NCI-H524 treated with DMSO at 0.1 percent for 48 hours (cell line): ENCODE results near the gene RPL28.
"Not testable (repeated sequence)": the region's sequence is repeated elsewhere in the genome, so short reads cannot be mapped to it uniquely, and the experiment has no call there.

Experiments used
- DNase-seq: peaks from one replicate; lab custom pipeline; 2025; lab: John Stamatoyannopoulos, UW

Gene RPL28

GRCh38 chr19:55392820-55393761, 7.4 kb downstream of the RPL28 start:
- no peak for DNase-seq

DNA sequence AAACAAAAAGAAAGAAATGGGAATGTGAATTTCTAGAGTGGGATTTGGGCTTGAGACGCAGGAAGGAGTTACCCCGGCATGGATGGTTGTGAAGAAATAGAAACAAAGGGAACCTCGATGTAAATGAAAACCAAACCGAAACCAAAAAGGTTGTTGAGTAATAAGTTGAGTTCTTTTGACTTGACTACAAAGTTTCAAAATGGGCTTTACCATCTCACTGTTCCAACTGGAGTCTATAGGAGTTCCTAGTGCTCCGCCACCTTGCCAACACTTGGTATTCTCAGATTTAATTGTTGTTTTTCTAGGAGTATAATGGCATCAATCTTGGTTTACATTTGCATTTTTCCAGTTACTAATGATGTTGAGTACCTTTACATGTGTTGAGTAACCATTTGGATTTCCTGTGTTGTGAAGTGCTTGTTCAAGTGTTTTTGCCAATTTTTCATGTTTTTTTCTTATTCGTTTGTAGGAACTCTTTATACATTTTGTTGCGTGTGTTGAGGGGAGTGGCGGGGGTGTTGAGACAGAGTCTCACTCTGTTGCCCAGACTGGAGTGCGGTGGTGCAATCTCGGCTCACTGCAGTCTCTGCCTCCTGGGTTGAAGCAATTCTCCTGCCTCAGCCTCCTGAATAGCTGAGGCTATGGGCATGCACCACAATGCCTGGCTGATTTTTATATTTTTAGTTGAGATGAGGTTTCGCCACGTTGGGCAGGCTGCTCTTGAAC, 12.6 kb downstream of the RPL28 start:
- DNase-seq, result no peak

DNA sequence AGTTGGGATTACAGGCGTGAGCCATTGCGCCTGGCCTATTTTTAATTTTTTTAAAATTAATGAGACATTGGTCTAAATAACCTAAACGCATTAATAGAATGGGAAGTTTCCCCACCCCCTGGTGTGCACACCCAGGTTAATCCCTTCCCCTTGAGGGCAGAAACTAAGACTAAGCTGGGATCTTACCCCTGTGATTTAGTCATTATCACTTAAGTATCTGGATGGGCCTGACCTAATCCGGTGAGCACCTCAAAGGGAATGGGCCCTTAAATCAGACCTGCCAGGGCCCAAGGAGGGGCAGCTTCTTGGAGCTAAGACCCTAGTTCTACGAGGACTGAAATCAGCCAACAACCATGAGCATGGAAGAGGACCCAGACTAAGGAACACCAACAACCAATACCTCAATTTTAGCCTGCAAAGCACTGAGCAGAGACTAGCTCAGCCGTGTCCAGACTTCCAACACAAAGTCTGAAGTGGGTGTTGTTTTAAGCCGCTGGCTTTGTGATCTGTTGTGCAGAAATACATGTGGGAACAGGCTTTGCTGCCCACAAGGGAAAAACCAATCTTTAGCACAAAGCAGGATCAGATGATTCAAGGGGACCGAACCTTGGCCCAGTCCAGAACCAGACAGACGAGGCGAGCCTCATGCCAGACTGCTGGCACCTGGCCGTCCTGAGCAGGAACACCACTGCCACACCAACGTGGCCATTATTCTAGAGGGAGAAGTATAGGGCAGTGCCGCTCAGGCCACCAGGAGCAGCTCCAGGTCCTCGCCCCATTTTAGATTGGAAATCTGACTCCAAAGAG, 14.8 kb downstream of the RPL28 start:
- DNase-seq, result no peak

- DNase-seq, result not testable (repeated sequence)
These were observed 15.7 kb downstream of the RPL28 start for GRCh38 chr19:55401390-55401789.

- no peak for DNase-seq
These were observed 16.8 kb downstream of the RPL28 start for GRCh38 chr19:55402509-55402908.

DNA sequence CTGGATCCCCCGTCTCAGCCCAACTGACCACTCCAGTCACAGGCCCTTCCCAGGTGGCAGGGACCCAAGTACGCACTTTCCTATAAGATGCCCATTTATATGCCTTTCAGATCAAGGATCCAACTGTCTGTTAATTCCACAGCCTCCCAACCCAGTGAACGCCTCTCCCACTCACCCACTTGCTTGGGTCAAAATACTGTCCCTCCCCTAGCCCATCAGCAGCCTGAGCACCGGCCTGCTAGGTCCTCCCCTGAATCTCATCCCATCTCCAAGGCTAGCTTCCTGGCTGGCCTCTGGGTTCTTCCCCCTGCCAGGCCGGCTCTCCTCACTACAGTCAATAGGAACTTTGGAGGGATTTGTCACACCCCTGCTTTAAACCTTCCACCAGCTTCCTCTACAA, 19.9 kb downstream of the RPL28 start:
- no peak for DNase-seq

GRCh38 chr19:55406091-55406825, 20.5 kb downstream of the RPL28 start:
- DNase-seq, result no peak

DNA sequence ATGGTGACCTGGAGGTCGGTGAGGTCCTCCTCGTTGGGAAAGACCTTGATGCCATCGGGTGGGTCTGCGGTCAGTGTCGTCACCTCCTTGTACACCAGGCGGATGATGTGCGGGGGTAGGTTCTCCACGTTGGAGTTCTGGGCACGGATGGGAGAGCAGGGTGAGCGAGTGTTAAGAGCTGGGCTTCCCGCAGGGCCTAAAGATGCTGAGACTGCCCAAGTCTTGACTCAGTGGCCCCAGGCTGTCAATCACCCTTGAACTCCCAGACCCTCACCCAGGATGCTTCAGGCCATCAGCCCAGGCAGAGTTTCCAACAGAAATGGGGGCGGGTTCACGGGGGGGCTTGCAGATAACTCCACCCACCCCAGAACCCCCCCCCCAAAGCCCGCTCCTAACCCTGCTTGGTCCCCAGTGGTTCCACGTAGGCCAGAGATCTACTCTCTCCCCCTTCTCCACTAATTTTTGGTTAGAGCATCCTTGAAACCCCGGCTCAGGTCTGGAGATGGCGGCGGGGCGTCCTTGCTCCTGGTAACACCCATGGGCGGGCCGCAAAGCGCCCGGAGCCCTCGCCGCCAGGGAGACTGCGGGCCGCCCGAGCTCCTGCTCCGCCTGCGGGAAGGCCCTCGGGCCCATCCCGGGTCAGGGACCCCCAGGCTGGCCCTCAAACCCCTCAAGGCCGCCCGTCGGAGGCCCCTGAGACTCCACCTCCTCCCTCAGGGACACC, 21.3 kb downstream of the RPL28 start:
- DNase-seq, result no peak

GRCh38 chr19:55407550-55407799, 21.7 kb downstream of the RPL28 start, which contains the start of gene UBE2S:
Gene UBE2S, minus strand, starts transcription at chr19:55407788. Its CDS starts 199 bp downstream, at chr19:55407589.
- DNase-seq, result not testable (repeated sequence)

DNA sequence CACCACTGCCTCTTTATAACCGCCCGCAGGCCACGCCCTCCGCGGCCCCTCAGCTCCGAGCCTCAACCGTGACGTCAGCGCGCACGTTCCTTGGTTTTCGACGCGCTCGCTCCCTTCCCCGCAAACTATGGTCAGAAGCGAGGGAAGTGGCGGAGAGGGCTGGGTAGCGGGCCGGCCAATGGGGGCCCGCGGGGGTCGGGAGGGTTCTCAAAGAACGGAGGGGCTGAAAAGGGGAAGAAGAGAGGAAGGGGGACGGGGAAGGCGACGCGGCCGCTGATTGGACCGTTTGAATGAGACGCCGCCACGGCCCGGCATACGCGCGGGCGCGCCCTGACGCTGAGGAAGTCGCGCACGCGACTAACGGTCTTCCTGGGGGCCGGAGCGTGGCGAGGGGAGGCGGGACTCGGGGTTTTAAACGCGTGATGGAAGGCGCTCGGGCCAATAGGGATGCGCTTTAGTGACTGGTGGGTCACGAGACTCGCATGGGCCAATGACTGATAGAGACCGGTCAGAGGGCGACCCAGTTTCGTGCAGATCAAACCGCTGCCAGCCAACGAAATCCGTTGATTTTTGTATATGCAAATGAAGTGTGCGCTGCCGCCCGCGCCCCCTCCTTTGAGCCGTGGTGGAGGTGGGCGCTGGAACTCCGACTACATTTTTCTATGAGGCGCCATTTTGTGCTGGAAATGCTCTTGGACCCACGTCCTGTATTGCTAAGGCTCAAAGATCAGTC, 22.2 kb downstream of the RPL28 start:
- peak; percentile 94 for DNase-seq

- no peak for DNase-seq
These were observed 22.8 kb downstream of the RPL28 start for GRCh38 chr19:55408533-55408872.

- not testable (repeated sequence) for DNase-seq
These were observed 23.4 kb downstream of the RPL28 start for GRCh38 chr19:55409179-55409578.

DNA sequence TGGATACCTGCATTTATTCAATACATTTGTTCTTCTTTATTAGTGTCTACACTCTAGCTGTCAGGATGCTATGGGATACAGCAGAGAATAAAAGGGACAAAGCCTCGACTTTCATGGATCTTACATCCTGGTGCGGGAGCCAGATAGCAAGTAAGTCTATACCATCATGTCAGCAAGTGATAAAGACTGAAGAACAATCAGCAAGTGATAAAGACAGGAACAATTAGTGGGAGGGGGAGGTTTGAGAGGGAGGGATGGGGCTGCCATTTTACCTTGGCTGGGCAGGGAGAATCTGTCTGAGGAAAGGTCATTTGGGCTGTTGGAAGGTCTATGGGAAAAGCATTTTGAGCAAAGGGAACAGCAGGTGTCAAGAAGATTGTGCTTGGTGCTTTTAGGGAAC, 24.4 kb downstream of the RPL28 start:
- no peak for DNase-seq

GRCh38 chr19:55418185-55418584, 32.5 kb downstream of the RPL28 start:
- no peak for DNase-seq

- DNase-seq, result no peak
These were observed 33.4 kb downstream of the RPL28 start for GRCh38 chr19:55419103-55419502.

GRCh38 chr19:55419624-55420236, 34.0 kb downstream of the RPL28 start:
- no peak for DNase-seq

DNA sequence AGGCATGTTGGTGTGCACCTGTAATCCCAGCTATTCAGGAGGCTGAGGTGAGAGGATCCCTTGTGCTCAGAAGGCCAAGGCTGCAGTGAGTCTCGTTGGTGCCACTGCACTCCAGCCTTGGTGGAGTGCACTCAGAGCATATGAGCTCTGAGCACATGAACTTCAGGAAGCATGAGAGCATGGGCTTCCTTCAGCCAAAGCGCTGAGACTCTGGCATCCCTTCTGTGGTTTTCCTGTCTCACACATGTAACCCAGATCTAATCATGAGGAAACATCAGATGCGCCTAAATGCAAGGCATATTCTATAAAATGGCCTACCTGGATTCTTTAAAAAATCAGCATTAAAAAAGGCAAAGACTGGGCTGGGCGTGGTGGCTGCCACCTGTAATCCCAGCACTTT, 35.5 kb downstream of the RPL28 start:
- DNase-seq, result not testable (repeated sequence)

GRCh38 chr19:55423225-55424005, 37.7 kb downstream of the RPL28 start:
- DNase-seq, result no peak

- no peak for DNase-seq
These were observed 38.8 kb downstream of the RPL28 start for GRCh38 chr19:55424518-55424917.
